Neural cell (in vitro differentiated cells): Measurements from ENCODE around the gene DIDO1. TPM values are rescaled to one million over a fixed set of nuclear protein-coding genes. Genes with fewer than 3 reads are reported as not detected.

ENCODE experiments used
- H2AFZ ChIP-seq: fragments of 200-600, 300-800 bp; sonication (generic), shearing (Covaris generic); 2 replicates; pipeline ENCODE4 v1.6.0; 2014; ENCODE audit warnings: low read depth, mild to moderate bottlenecking, antibody characterized with exemption, low read length, moderate library complexity
- H3F3A ChIP-seq: fragments of 200-600 bp; shearing (Covaris generic); 2 replicates; pipeline ENCODE4 v1.6.1; 2016; ENCODE audit warnings: mild to moderate bottlenecking, moderate library complexity, mixed read lengths, antibody characterized with exemption, low read length; ENCODE audit not compliant: insufficient read depth, poor library complexity, severe bottlenecking
- H3K27ac ChIP-seq: fragments of 200-600, 300-800 bp; sonication (generic), shearing (Covaris generic); 2 replicates; pipeline ENCODE4 v1.5.1; 2014; ENCODE audit warnings: mild to moderate bottlenecking, low read length, moderate library complexity
- H3K27me3 ChIP-seq: fragments of 300-800, 200-600 bp; sonication (generic), shearing (Covaris generic); 2 replicates; pipeline ENCODE4 v1.6.0; 2014; ENCODE audit warnings: mild to moderate bottlenecking, low read depth, low read length, moderate library complexity; ENCODE audit not compliant: insufficient read depth
- H3K36me3 ChIP-seq: fragments of 300-800, 200-600 bp; sonication (generic), shearing (Covaris generic); 2 replicates; pipeline ENCODE4 v1.5.1; 2014; ENCODE audit warnings: mild to moderate bottlenecking, antibody characterized with exemption, low read length, moderate library complexity; ENCODE audit not compliant: insufficient read depth
- H3K4me2 ChIP-seq: fragments of 300-800, 200-600 bp; sonication (generic), shearing (Covaris generic); 2 replicates; pipeline ENCODE4 v1.6.0; 2014; ENCODE audit warnings: mild to moderate bottlenecking, low read length
- H3K4me3 ChIP-seq: fragments of 300-800, 200-600 bp; sonication (generic), shearing (Covaris generic); 2 replicates; pipeline ENCODE4 v1.5.1; 2014; ENCODE audit warnings: mild to moderate bottlenecking, low read length, moderate library complexity
- H3K79me2 ChIP-seq: fragments of 200-600 bp; shearing (Covaris generic); replicated peaks from 2 replicates; pipeline ENCODE4 v1.6.0; 2014; ENCODE audit warnings: mild to moderate bottlenecking, low read length, moderate library complexity; ENCODE audit not compliant: insufficient read depth
- H3K9ac ChIP-seq: fragments of 300-800, 200-600 bp; sonication (generic), shearing (Covaris generic); 2 replicates; pipeline ENCODE4 v1.6.1; 2016; ENCODE audit warnings: mild to moderate bottlenecking, low read length, mixed read lengths
- H3K9me2 ChIP-seq: fragments of 200-600 bp; shearing (Covaris generic); 2 replicates; pipeline ENCODE4 v1.6.1; 2016; ENCODE audit warnings: mild to moderate bottlenecking, low read length, mixed read lengths; ENCODE audit not compliant: insufficient read depth
- H3K9me3 ChIP-seq: fragments of 200-600, 300-800 bp; sonication (generic), shearing (Covaris generic); 2 replicates; pipeline ENCODE4 v1.6.1; 2016; ENCODE audit warnings: mild to moderate bottlenecking, mixed run types, low read length, moderate library complexity, mixed read lengths
- H4K20me1 ChIP-seq: fragments of 200-600 bp; shearing (Covaris generic); 2 replicates; pipeline ENCODE4 v1.6.1; 2016; ENCODE audit warnings: mild to moderate bottlenecking, mixed run types; ENCODE audit not compliant: insufficient read depth
- CTCF ChIP-seq: fragments of 450-650 bp; IDR thresholded peaks from 2 replicates; pipeline ENCODE4 v1.5.1; 2014; ENCODE audit warnings: antibody characterized with exemption, mild to moderate bottlenecking, moderate library complexity; ENCODE audit not compliant: poor library complexity, severe bottlenecking
- EP300 ChIP-seq: fragments of 450-650 bp; conservative IDR thresholded peaks from 2 replicates; pipeline ENCODE4 v1.6.1; 2014; ENCODE audit warnings: antibody characterized with exemption, mild to moderate bottlenecking, moderate library complexity; ENCODE audit not compliant: poor library complexity, severe bottlenecking
- EZH2 ChIP-seq: fragments of 200-600, 300-800 bp; shearing (Covaris generic), sonication (generic); IDR thresholded peaks from 2 replicates; pipeline ENCODE4 v1.6.1; 2014; ENCODE audit warnings: antibody characterized with exemption, low read length, borderline replicate concordance, mild to moderate bottlenecking; ENCODE audit not compliant: insufficient read depth, poor library complexity, severe bottlenecking
- MXI1 ChIP-seq: fragments of 450-650 bp; conservative IDR thresholded peaks from 2 replicates; pipeline ENCODE4 v1.6.1; 2014; ENCODE audit warnings: antibody characterized with exemption, mild to moderate bottlenecking; ENCODE audit not compliant: poor library complexity, severe bottlenecking
- POLR2AphosphoS5 ChIP-seq: IDR thresholded peaks from 2 replicates; pipeline ENCODE4 v1.6.1; 2012
- RAD21 ChIP-seq: fragments of 450-650 bp; conservative IDR thresholded peaks from 2 replicates; pipeline ENCODE4 v1.6.1; 2014; ENCODE audit warnings: antibody characterized with exemption, mild to moderate bottlenecking, moderate library complexity
- SMC3 ChIP-seq: fragments of 450-650 bp; conservative IDR thresholded peaks from 2 replicates; pipeline ENCODE4 v1.6.1; 2014; ENCODE audit warnings: antibody characterized with exemption, mild to moderate bottlenecking, moderate library complexity; ENCODE audit not compliant: poor library complexity
- TAF1 ChIP-seq: IDR thresholded peaks from 2 replicates; pipeline ENCODE4 v1.6.1; 2012; ENCODE audit warnings: low read depth
- polyA plus RNA-seq: library from polyadenylated mRNA; depleted of rRNA; stranded (reverse); fragments of >200 nt; gene quantifications from 2 replicates; pipeline ENCODE4 v1.2.3, GENCODE V29; 2014
- TF ChIP-seq, protein P1 (sequence below): IDR thresholded peaks from 2 replicates; pipeline ENCODE4 v1.6.1; 2012; ENCODE audit warnings: borderline replicate concordance

DIDO1 gene
- polyA plus RNA-seq, 1 donor from 2014 or later: 42.8 TPM

DNA sequence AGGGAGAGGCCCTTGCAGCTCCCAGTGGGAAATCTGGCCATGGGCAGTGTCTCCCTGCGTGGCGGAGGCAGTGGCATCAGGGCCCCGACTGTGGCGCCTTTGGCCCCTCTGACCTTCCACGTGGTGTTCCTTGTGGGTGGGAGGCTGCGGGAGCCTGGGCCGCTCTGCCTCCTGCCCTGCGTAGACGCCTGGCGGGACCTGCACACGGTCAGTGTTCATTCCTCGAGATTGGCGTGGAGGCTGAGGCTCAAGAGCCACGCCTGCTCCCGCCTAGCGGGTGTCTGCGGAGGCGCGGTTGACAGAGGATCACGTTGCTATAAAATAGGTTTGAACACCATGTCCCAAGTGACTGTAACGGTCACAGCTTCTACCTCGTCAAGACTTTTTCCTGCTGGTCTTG, 95.5 kb downstream of the DIDO1 start:
- H3K9me3 ChIP-seq: no peaks in the 10 kb centered on the region
- H2AFZ ChIP-seq: no peak overlapping the region
- no peaks in the 10 kb centered on the region for H3K79me2 ChIP-seq
- no peak overlapping the region for H3K4me3 ChIP-seq
- no peaks in the 10 kb centered on the region for H3K9me2 ChIP-seq
- no peak overlapping the region for H3K4me2 ChIP-seq
- no peaks in the 10 kb centered on the region for H3F3A ChIP-seq
- H3K36me3 ChIP-seq: no peaks in the 10 kb centered on the region
- no peak overlapping the region for H3K9ac ChIP-seq
- no peaks in the 10 kb centered on the region for H3K27me3 ChIP-seq
- no peak overlapping the region for H3K27ac ChIP-seq
- TF ChIP-seq RAD21: no peak
- no peak for TF ChIP-seq POLR2AphosphoS5
- no peak for TF ChIP-seq SMC3
- TF ChIP-seq, protein P1, sequence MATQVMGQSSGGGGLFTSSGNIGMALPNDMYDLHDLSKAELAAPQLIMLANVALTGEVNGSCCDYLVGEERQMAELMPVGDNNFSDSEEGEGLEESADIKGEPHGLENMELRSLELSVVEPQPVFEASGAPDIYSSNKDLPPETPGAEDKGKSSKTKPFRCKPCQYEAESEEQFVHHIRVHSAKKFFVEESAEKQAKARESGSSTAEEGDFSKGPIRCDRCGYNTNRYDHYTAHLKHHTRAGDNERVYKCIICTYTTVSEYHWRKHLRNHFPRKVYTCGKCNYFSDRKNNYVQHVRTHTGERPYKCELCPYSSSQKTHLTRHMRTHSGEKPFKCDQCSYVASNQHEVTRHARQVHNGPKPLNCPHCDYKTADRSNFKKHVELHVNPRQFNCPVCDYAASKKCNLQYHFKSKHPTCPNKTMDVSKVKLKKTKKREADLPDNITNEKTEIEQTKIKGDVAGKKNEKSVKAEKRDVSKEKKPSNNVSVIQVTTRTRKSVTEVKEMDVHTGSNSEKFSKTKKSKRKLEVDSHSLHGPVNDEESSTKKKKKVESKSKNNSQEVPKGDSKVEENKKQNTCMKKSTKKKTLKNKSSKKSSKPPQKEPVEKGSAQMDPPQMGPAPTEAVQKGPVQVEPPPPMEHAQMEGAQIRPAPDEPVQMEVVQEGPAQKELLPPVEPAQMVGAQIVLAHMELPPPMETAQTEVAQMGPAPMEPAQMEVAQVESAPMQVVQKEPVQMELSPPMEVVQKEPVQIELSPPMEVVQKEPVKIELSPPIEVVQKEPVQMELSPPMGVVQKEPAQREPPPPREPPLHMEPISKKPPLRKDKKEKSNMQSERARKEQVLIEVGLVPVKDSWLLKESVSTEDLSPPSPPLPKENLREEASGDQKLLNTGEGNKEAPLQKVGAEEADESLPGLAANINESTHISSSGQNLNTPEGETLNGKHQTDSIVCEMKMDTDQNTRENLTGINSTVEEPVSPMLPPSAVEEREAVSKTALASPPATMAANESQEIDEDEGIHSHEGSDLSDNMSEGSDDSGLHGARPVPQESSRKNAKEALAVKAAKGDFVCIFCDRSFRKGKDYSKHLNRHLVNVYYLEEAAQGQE: no peak
- no peak for TF ChIP-seq EP300
- TF ChIP-seq CTCF: no peak
- TF ChIP-seq MXI1: no peak
- no peak for TF ChIP-seq EZH2
- TF ChIP-seq TAF1: no peak
- H4K20me1 ChIP-seq: no peaks in the 10 kb centered on the region

- H3K36me3 ChIP-seq: no peaks in the 10 kb centered on the region
- no peak overlapping the region for H3K4me2 ChIP-seq
- H3K79me2 ChIP-seq: no peaks in the 10 kb centered on the region
- no peak overlapping the region for H3K4me3 ChIP-seq
- H4K20me1 ChIP-seq: no peaks in the 10 kb centered on the region
- no peak overlapping the region for H3K27ac ChIP-seq
- no peaks in the 10 kb centered on the region for H3K9me2 ChIP-seq
- H3K27me3 ChIP-seq: no peaks in the 10 kb centered on the region
- H3F3A ChIP-seq: no peaks in the 10 kb centered on the region
- H2AFZ ChIP-seq: no peak overlapping the region
- no peak overlapping the region for H3K9ac ChIP-seq
- no peaks in the 10 kb centered on the region for H3K9me3 ChIP-seq
- no peak for TF ChIP-seq EZH2
- TF ChIP-seq SMC3: no peak
- TF ChIP-seq EP300: no peak
- TF ChIP-seq, protein P1: no peak
- no peak for TF ChIP-seq RAD21
- TF ChIP-seq TAF1: no peak
- TF ChIP-seq POLR2AphosphoS5: no peak
- TF ChIP-seq MXI1: no peak
- TF ChIP-seq CTCF: no peak
These were observed 96.1 kb downstream of the DIDO1 start for GRCh38 chr20:62830251-62830650.
